CD4-positive, alpha-beta T cell treated with Interleukin-6 at 100 ng/mL for 8 hours (primary cell): Measurements from ENCODE around the gene MATN3.

Experiments
- DNase-seq: peaks from one replicate; pipeline ENCODE4 v3.0.0-alpha.2; 2020; ENCODE audit warnings: mixed read lengths, low spot score

The MATN3 gene

GRCh38 chr2:20035955-20036666 lies 23.6 kb upstream of the MATN3 start:
- no peak for DNase-seq

DNA sequence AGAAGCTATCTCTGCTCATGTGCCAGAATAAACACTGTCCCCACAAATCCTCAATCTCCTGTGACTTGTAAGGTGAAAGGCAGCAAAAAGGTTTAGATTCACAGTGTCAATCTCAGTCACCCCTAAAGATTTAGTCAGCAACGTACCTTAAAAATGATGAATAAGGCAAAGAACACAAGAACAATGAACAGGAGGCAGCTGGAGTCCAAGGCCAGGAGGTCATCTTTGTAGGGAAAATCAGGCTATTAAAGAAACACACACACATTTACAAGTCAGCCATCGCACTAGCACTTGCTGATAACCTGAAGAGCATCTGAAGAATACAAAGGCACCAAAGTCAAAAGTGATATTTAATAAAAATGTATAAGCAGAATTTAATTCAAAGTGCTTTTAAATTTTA lies 22.4 kb upstream of the MATN3 start:
- DNase-seq = no peak

DNA sequence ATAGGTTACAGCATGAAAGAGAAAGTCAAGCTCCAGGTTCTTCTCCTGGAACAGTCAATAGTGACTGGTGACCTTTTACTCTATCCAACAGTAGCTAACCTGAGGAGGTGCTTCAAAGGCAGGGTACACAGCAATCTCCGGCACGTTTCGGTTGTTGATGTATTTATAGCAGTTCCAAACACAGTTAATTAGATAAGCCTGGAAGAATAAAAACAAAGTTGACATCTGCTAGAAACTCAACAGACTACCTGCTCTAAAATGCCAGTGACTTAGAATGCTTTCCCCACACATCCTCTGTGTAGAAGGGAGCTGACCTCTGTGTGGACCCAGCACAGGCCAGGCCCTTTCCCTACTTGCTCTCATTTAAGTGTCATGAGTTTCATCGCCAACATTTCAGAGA lies 21.8 kb upstream of the MATN3 start:
- no peak for DNase-seq

DNA sequence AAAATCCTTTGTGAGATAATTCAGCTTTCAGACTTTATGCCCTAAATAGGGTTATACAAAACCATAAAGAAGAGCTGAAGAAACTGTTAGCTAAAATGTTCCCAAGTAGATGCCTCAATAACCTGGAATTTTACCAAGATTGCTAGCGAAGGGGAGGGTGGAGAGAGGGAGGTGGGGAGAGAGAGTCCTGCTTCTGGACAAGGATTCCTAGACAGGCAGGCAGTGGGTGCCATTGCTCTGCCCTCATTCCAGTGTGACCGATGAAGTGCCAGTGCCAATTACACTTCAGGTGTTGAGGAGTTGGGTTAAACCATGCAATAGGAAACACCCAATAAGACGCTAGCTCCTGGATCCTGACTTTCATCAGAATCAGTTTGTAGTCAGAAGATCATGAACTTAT lies 20.9 kb upstream of the MATN3 start:
- no peak for DNase-seq

DNA sequence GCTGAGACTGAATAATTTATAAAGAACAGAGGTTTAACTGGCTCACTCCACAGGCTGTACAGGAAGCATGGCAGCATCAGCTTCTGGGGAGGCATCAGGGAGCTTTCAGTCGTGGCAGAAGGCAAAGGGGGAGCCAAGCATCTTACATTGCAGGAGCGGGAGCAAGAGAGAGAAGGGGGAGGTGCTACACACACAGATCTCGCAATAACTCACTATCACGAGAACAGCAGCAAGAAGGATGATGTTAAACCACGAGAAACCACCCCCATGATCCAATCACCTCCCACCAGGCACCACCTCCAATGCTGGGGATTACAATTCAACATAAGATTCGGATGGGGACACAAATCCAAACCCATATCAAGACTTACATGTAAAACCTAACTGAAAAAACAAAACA lies 17.8 kb upstream of the MATN3 start:
- DNase-seq = no peak

GRCh38 chr2:20027705-20028434 lies 15.4 kb upstream of the MATN3 start:
- DNase-seq = no peak

GRCh38 chr2:20027260-20027677 lies 14.8 kb upstream of the MATN3 start:
- DNase-seq = no peak

DNA sequence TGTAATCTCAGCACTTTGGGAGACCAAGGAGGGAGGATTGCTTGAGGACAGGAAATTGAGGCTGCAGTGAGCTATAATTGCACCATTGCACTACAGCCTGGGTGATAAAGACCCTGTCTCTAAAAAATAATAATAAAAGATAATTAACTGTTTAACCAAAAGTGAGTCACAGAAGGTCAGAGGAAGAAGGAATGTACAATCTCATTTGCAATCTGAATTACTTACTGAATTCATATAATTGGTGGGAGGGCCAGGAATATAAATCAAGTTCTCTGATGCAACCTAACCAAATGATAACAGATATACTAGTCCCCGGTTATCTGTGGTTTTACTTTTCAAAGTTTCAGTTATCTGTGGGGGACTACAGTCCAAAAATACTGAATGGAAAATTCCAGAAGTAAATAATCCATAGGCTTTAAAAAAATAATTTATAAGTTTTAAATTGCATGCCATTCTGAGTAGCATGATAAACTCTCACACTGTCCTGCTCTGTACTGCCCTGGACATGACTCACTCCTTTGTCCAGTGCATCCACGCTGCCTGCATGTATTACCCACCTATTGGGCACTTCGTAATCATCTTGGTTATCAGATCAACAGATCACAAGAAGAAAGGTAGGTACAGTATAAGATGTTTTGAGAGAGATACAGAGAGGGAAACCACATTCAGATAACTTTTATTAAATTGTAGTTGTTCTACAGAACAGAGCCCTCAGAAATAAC lies 12.8 kb upstream of the MATN3 start:
- DNase-seq = no peak

DNA sequence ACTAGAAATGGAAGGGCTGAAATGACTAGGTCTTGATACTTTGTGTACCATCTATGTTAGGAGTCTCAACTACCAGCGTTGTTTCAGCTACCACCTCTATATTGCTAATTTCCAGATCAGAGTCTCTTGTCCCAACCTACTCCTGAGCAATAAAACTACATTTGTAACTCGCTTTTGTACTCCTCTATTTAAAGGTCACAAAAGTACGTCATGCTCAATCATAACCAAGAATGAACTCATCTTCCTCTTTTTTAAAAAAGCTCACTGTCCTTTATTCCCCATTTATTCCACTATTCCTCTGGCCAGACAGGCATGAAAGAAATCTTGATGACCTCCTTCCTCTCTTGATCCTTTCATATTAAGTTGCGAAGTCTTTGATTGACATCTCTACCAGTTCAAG lies 11.2 kb upstream of the MATN3 start:
- no peak for DNase-seq

GRCh38 chr2:20021405-20022009 lies 9.0 kb upstream of the MATN3 start:
- DNase-seq = no peak

- DNase-seq = no peak
These were observed 7.3 kb upstream of the MATN3 start for GRCh38 chr2:20019747-20020146.

GRCh38 chr2:20018601-20019152 lies 6.2 kb upstream of the MATN3 start:
- DNase-seq = no peak

DNA sequence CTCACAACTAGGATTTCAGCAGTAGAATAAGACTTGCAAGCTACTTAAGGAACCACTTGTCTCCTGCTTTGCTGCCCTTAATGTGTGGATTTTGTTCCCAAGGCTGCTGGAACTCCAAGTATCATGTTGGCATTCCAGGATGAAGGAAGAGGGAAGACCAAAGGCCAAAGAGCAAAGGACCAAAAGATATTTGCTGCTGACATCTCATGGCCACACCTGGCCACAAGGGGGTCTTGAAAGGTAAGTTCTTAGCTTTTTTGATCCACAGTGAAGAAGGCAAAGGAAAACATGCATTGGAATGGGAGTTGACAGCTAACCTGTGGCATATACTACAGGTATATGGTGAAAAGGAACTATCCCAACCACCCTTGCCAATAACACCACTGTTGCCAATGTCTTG lies 3.9 kb upstream of the MATN3 start:
- no peak for DNase-seq

DNA sequence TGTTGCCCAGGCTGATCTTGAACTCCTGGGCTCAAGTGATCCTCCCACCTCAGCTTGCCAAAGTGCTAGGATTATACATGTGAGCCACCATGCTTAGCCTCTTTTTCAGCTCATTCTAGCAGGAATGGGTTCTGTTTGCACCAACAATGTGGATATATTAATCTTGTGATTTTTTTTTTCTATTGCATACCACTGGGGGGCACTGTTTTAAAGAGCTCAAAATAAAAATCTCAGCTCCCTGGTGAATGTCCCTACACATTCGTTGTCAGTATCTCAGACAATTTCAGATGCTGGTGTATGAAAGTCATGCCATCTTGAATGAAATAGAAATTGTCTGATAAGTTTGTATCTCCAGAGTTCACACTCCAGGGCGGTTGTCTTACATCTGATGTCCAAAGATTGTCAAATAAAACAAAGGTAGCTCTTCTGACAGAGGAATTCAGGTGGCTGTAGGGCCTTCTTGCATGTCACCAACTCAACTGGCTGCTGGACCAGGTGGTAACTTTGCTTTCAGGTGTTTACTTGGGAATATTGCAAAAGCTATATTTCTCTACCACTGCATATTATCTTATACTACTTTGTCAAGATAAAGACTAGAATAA lies 3.1 kb upstream of the MATN3 start:
- DNase-seq = peak; percentile 25

GRCh38 chr2:20013126-20013849 lies 820 bp upstream of the MATN3 start:
- no peak for DNase-seq

GRCh38 chr2:20012032-20012281 lies 511 bp downstream of the MATN3 start:
- no peak for DNase-seq

- DNase-seq = no peak
These were observed 1.0 kb downstream of the MATN3 start for GRCh38 chr2:20011276-20012031.

DNA sequence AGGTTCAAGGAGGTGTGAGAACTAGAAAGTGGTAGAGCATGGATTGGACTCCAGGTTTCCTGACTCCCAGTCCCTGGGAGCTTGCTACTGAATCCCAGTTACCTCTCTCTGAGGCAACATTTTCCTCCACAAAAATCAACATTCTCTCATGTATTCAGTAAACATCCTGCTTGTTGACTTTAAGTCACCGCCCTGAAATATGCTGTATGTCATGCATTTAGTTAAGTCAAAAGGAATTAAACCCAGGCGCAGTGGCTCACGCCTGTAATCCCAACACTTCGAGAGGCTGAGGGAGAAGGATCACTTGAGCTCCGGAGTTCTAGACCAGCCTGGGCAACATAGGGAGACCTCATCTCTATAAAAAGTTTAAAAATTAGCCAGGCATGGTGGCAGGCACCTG lies 3.8 kb downstream of the MATN3 start:
- DNase-seq = no peak

- DNase-seq = no peak
These were observed 6.5 kb downstream of the MATN3 start for GRCh38 chr2:20005891-20006470.

- DNase-seq = no peak
These were observed 7.3 kb downstream of the MATN3 start for GRCh38 chr2:20005067-20005627.
